ENCODE measurements around the gene TBC1D10A.
A peak's percentile ranks its signal among the peaks of the same experiment; 100 is the strongest.

The TBC1D10A gene

GRCh38 chr22:30254314-30254713 lies 72.4 kb downstream of the TBC1D10A start:
- Histone ChIP-seq H3K4me1 (ENCODE audit: control insufficient read depth, insufficient read depth, low read length) (peaks cover 6% of the 10 kb centered on the region), H3K9ac (ENCODE audit: low read length) (no peak overlapping the region), H3K27me3 (replicated peaks; ENCODE audit: control insufficient read depth, insufficient read depth, low read length) (no peaks in the 10 kb centered on the region), H3K4me3 (ENCODE audit: low read length) (no peak overlapping the region), H3K9me3 (ENCODE audit: control insufficient read depth, low read length) (no peaks in the 10 kb centered on the region), H3K36me3 (ENCODE audit: control insufficient read depth, insufficient read depth, low read length, severe bottlenecking) (no peaks in the 10 kb centered on the region)
- DNase-seq (ENCODE audit: low read depth): no peak

- Histone ChIP-seq H3K9ac (ENCODE audit: low read length) (no peak overlapping the region), H3K27me3 (replicated peaks; ENCODE audit: control insufficient read depth, insufficient read depth, low read length) (no peaks in the 10 kb centered on the region), H3K4me1 (ENCODE audit: control insufficient read depth, insufficient read depth, low read length) (peaks cover 6% of the 10 kb centered on the region), H3K9me3 (ENCODE audit: control insufficient read depth, low read length) (no peaks in the 10 kb centered on the region), H3K36me3 (ENCODE audit: control insufficient read depth, insufficient read depth, low read length, severe bottlenecking) (no peaks in the 10 kb centered on the region), H3K4me3 (ENCODE audit: low read length) (no peak overlapping the region)
- DNase-seq (ENCODE audit: low read depth): no peak
Measured at GRCh38 chr22:30253205-30253852, 73.4 kb downstream of the TBC1D10A start.

GRCh38 chr22:30252411-30253204 lies 74.1 kb downstream of the TBC1D10A start:
- no peak overlapping the region for H3K4me3 ChIP-seq (ENCODE audit: low read length)
- no peaks in the 10 kb centered on the region for H3K36me3 ChIP-seq (ENCODE audit: control insufficient read depth, insufficient read depth, low read length, severe bottlenecking)
- H3K4me1 ChIP-seq (ENCODE audit: control insufficient read depth, insufficient read depth, low read length): peaks cover 6% of the 10 kb centered on the region
- no peaks in the 10 kb centered on the region for H3K9me3 ChIP-seq (ENCODE audit: control insufficient read depth, low read length)
- H3K9ac ChIP-seq (ENCODE audit: low read length): no peak overlapping the region
- H3K27me3 ChIP-seq (replicated peaks; ENCODE audit: control insufficient read depth, insufficient read depth, low read length): no peaks in the 10 kb centered on the region
- DNase-seq (ENCODE audit: low read depth): no peak

- Histone ChIP-seq H3K9me3 (ENCODE audit: control insufficient read depth, low read length) (no peaks in the 10 kb centered on the region), H3K4me1 (ENCODE audit: control insufficient read depth, insufficient read depth, low read length) (peaks cover 6% of the 10 kb centered on the region)
Measured at GRCh38 chr22:30251711-30252110, 75.0 kb downstream of the TBC1D10A start.

GRCh38 chr22:30250661-30251267 lies 76.0 kb downstream of the TBC1D10A start:
- Histone ChIP-seq H3K4me3 (ENCODE audit: low read length) (no peak overlapping the region), H3K4me1 (ENCODE audit: control insufficient read depth, insufficient read depth, low read length) (peaks cover 6% of the 10 kb centered on the region), H3K9me3 (ENCODE audit: control insufficient read depth, low read length) (no peaks in the 10 kb centered on the region), H3K9ac (ENCODE audit: low read length) (no peak overlapping the region), H3K36me3 (ENCODE audit: control insufficient read depth, insufficient read depth, low read length, severe bottlenecking) (no peaks in the 10 kb centered on the region), H3K27me3 (replicated peaks; ENCODE audit: control insufficient read depth, insufficient read depth, low read length) (no peaks in the 10 kb centered on the region)
- DNase-seq (ENCODE audit: low read depth): peak; percentile 70

More at GRCh38 chr22:30251711-30252110, 75.0 kb downstream of the TBC1D10A start:
- peak; percentile 51 for DNase-seq (ENCODE audit: low read depth)
- Histone ChIP-seq H3K9ac (ENCODE audit: low read length) (no peak overlapping the region), H3K4me3 (ENCODE audit: low read length) (no peak overlapping the region), H3K27me3 (replicated peaks; ENCODE audit: control insufficient read depth, insufficient read depth, low read length) (no peaks in the 10 kb centered on the region), H3K36me3 (ENCODE audit: control insufficient read depth, insufficient read depth, low read length, severe bottlenecking) (no peaks in the 10 kb centered on the region)

- Histone ChIP-seq H3K9me3 (ENCODE audit: control insufficient read depth, low read length) (no peaks in the 10 kb centered on the region), H3K9ac (ENCODE audit: low read length) (no peak overlapping the region), H3K36me3 (ENCODE audit: control insufficient read depth, insufficient read depth, low read length, severe bottlenecking) (no peaks in the 10 kb centered on the region), H3K4me1 (ENCODE audit: control insufficient read depth, insufficient read depth, low read length) (peaks cover 10% of the 10 kb centered on the region), H3K27me3 (replicated peaks; ENCODE audit: control insufficient read depth, insufficient read depth, low read length) (no peaks in the 10 kb centered on the region), H3K4me3 (ENCODE audit: low read length) (no peak overlapping the region)
- no peak for DNase-seq (ENCODE audit: low read depth)
Measured at GRCh38 chr22:30250039-30250565, 76.6 kb downstream of the TBC1D10A start.

- Histone ChIP-seq H3K4me1 (ENCODE audit: control insufficient read depth, insufficient read depth, low read length) (peaks cover 13% of the 10 kb centered on the region), H3K9ac (ENCODE audit: low read length) (no peak overlapping the region), H3K27me3 (replicated peaks; ENCODE audit: control insufficient read depth, insufficient read depth, low read length) (no peaks in the 10 kb centered on the region), H3K4me3 (ENCODE audit: low read length) (no peak overlapping the region), H3K9me3 (ENCODE audit: control insufficient read depth, low read length) (no peaks in the 10 kb centered on the region), H3K36me3 (ENCODE audit: control insufficient read depth, insufficient read depth, low read length, severe bottlenecking) (no peaks in the 10 kb centered on the region)
- peak; percentile 35 for DNase-seq (ENCODE audit: low read depth)
Measured at GRCh38 chr22:30249049-30250038, 77.4 kb downstream of the TBC1D10A start.

- Histone ChIP-seq H3K4me1 (ENCODE audit: control insufficient read depth, insufficient read depth, low read length) (peaks cover 13% of the 10 kb centered on the region), H3K36me3 (ENCODE audit: control insufficient read depth, insufficient read depth, low read length, severe bottlenecking) (no peaks in the 10 kb centered on the region), H3K4me3 (ENCODE audit: low read length) (no peak overlapping the region), H3K9me3 (ENCODE audit: control insufficient read depth, low read length) (no peaks in the 10 kb centered on the region), H3K27me3 (replicated peaks; ENCODE audit: control insufficient read depth, insufficient read depth, low read length) (no peaks in the 10 kb centered on the region), H3K9ac (ENCODE audit: low read length) (no peak overlapping the region)
- no peak for DNase-seq (ENCODE audit: low read depth)
Measured at GRCh38 chr22:30248484-30248883, 78.3 kb downstream of the TBC1D10A start.

GRCh38 chr22:30247974-30248373 lies 78.8 kb downstream of the TBC1D10A start:
- H3K27me3 ChIP-seq (replicated peaks; ENCODE audit: control insufficient read depth, insufficient read depth, low read length): no peaks in the 10 kb centered on the region
- H3K4me3 ChIP-seq (ENCODE audit: low read length): no peak overlapping the region
- H3K9me3 ChIP-seq (ENCODE audit: control insufficient read depth, low read length): no peaks in the 10 kb centered on the region
- no peaks in the 10 kb centered on the region for H3K36me3 ChIP-seq (ENCODE audit: control insufficient read depth, insufficient read depth, low read length, severe bottlenecking)
- no peak for DNase-seq (ENCODE audit: low read depth)
- no peak overlapping the region for H3K9ac ChIP-seq (ENCODE audit: low read length)
- H3K4me1 ChIP-seq (ENCODE audit: control insufficient read depth, insufficient read depth, low read length): peaks cover 11% of the 10 kb centered on the region

GRCh38 chr22:30247561-30247960 lies 79.2 kb downstream of the TBC1D10A start:
- Histone ChIP-seq H3K36me3 (ENCODE audit: control insufficient read depth, insufficient read depth, low read length, severe bottlenecking) (no peaks in the 10 kb centered on the region), H3K4me3 (ENCODE audit: low read length) (no peak overlapping the region), H3K27me3 (replicated peaks; ENCODE audit: control insufficient read depth, insufficient read depth, low read length) (no peaks in the 10 kb centered on the region), H3K9ac (ENCODE audit: low read length) (no peak overlapping the region), H3K4me1 (ENCODE audit: control insufficient read depth, insufficient read depth, low read length) (peaks cover 11% of the 10 kb centered on the region), H3K9me3 (ENCODE audit: control insufficient read depth, low read length) (no peaks in the 10 kb centered on the region)
- DNase-seq (ENCODE audit: low read depth): no peak

Measured in adipocyte (in vitro differentiated cells).